HCT116 (cell line): ENCODE data around the gene DOK5. TPM values are rescaled to one million over a fixed set of nuclear protein-coding genes. Genes with fewer than 3 reads are reported as not detected.

Experiments
- ATAC-seq: fragments of 200-7000 bp; cut with Tn5 transposase; 2 replicates; pipeline ENCODE4 v1.9.1; 2020; ENCODE audit warnings: mild to moderate bottlenecking, moderate library complexity
- BruUV-seq: library from RNA; stranded (reverse); fragments of 400-500 nt; replicated peaks from 2 replicates; lab custom pipeline; 2021; lab: Mats Ljungman, UMichigan
- CTCF ChIA-PET: fragments of 300-600 bp; sonication (Branson Sonifier 250); formaldehyde crosslinking; loops from one replicate; lab custom pipeline; 2021; ENCODE audit warnings: antibody characterized with exemption; lab: Charles Lee
- POLR2A ChIA-PET: fragments of 300-600, 350-600 bp; sonication (Branson Sonifier 250); formaldehyde crosslinking; loops from one replicate; lab custom pipeline; 2021; ENCODE audit warnings: antibody characterized with exemption; lab: Charles Lee
- RAD21 ChIA-PET, 2 experiments: fragments of 300-600 bp; sonication (Branson Sonifier 250); formaldehyde crosslinking; loops; one replicate each; lab custom pipeline; 2023; ENCODE audit warnings: low total read pairs in 2 of 2; ENCODE audit not compliant: uncharacterized antibody in 2 of 2, unreplicated experiment in 2 of 2, low non-redundant PET in 1 of 2; lab: Charles Lee
- DNase-seq: peaks from one replicate; pipeline ENCODE4 v3.0.0-alpha.2; 2010; ENCODE audit warnings: low read depth, low spot score
- H2AFZ ChIP-seq: fragments of 200-600 bp; shearing (Covaris generic), sonication (generic); 2 replicates; pipeline ENCODE4 v1.6.1; 2017; ENCODE audit warnings: low read depth, mixed run types, mixed read lengths, antibody characterized with exemption, low read length; ENCODE audit not compliant: poor library complexity, severe bottlenecking
- H3K27ac ChIP-seq: 2 replicates; pipeline ENCODE4 v1.5.1; 2012; ENCODE audit warnings: low read depth, low read length
- H3K27me3 ChIP-seq: fragments of 200-600 bp; sonication (generic); 2 replicates; pipeline ENCODE4 v1.6.1; 2016; ENCODE audit warnings: mixed run types, low read length, mixed read lengths; ENCODE audit not compliant: insufficient read depth
- H3K36me3 ChIP-seq, 2 experiments: fragments of 200-500 bp in 1 of 2; fragments of 200-600 bp in 1 of 2; sonication (Bioruptor generic) in 1 of 2; sonication (generic) in 1 of 2; 2 replicates each; pipeline versions ENCODE4 v1.5.1 to v1.6.1; 2014 to 2016; ENCODE audit warnings: low read length in 2 of 2, inconsistent platforms in 1 of 2, mixed read lengths in 1 of 2, mixed run types in 1 of 2; ENCODE audit not compliant: insufficient read depth in 2 of 2, control insufficient read depth in 1 of 2
- H3K4me1 ChIP-seq, 2 experiments: fragments of 200-600 bp in 1 of 2; sonication (generic) in 1 of 2; 2 replicates each; pipeline versions ENCODE4 v1.5.1 to v1.6.1; 2012 to 2017; ENCODE audit warnings: low read length in 2 of 2, inconsistent platforms in 1 of 2, mild to moderate bottlenecking in 1 of 2, mixed read lengths in 1 of 2, mixed run types in 1 of 2, moderate library complexity in 1 of 2; ENCODE audit not compliant: insufficient read depth in 2 of 2, control insufficient read depth in 1 of 2
- H3K4me2 ChIP-seq: fragments of 200-600 bp; sonication (generic); 2 replicates; pipeline ENCODE4 v1.6.1; 2017; ENCODE audit warnings: mixed run types, low read length, mixed read lengths
- H3K4me3 ChIP-seq, 2 experiments: fragments of 200-600 bp in 1 of 2; sonication (generic) in 1 of 2; replicated peaks in 1 of 2; 2 replicates each; pipeline ENCODE4 v1.5.1; 2011 to 2016; ENCODE audit warnings: low read length in 2 of 2, control low read depth in 1 of 2, low read depth in 1 of 2, mild to moderate bottlenecking in 1 of 2, mixed read lengths in 1 of 2, mixed run types in 1 of 2
- H3K79me2 ChIP-seq: fragments of 200-600 bp; sonication (generic); 2 replicates; pipeline ENCODE4 v1.6.1; 2017; ENCODE audit warnings: mild to moderate bottlenecking, mixed run types, low read length, moderate library complexity, mixed read lengths; ENCODE audit not compliant: insufficient read depth
- H3K9ac ChIP-seq: fragments of 200-600 bp; sonication (generic); 2 replicates; pipeline ENCODE4 v1.6.1; 2016; ENCODE audit warnings: low read length, mixed read lengths
- H3K9me2 ChIP-seq: fragments of 200-600 bp; sonication (generic), shearing (Covaris generic); 2 replicates; pipeline ENCODE4 v1.6.1; 2017; ENCODE audit warnings: mixed run types, mild to moderate bottlenecking, moderate library complexity; ENCODE audit not compliant: insufficient read depth
- H3K9me3 ChIP-seq, 2 experiments: fragments of 200-500 bp in 1 of 2; fragments of 200-600 bp in 1 of 2; sonication (Bioruptor generic) in 1 of 2; sonication (generic) in 1 of 2; 2 replicates each; pipeline ENCODE4 v1.6.1; 2014 to 2017; ENCODE audit warnings: low read length in 2 of 2, mixed read lengths in 2 of 2, inconsistent platforms in 1 of 2, low read depth in 1 of 2, mild to moderate bottlenecking in 1 of 2, mixed run types in 1 of 2, moderate library complexity in 1 of 2; ENCODE audit not compliant: control insufficient read depth in 1 of 2, insufficient read depth in 1 of 2
- H4K20me1 ChIP-seq: fragments of 200-600 bp; sonication (generic), shearing (Covaris generic); 2 replicates; pipeline ENCODE4 v1.6.1; 2017; ENCODE audit warnings: mixed run types, mild to moderate bottlenecking, moderate library complexity; ENCODE audit not compliant: insufficient read depth
- CBX3 ChIP-seq: IDR thresholded peaks from 2 replicates; pipeline ENCODE4 v1.6.1; 2012; ENCODE audit warnings: low read depth
- CEBPB ChIP-seq: IDR thresholded peaks from 2 replicates; pipeline ENCODE4 v1.6.1; 2012; ENCODE audit warnings: low read depth
- CTCF ChIP-seq, 3 experiments: fragments of 200-600 bp in 1 of 3; sonication (generic) in 1 of 3; IDR thresholded peaks in 2 of 3; conservative IDR thresholded peaks in 1 of 3; 2 replicates each; pipeline ENCODE4 v1.5.1; 2012 to 2017; ENCODE audit warnings: low read depth in 2 of 3, low read length in 2 of 3, antibody characterized with exemption in 1 of 3, borderline replicate concordance in 1 of 3, control low read depth in 1 of 3, mild to moderate bottlenecking in 1 of 3, mixed read lengths in 1 of 3, mixed run types in 1 of 3, moderate library complexity in 1 of 3; ENCODE audit not compliant: insufficient read depth in 1 of 3
- EGR1 ChIP-seq: IDR thresholded peaks from 2 replicates; pipeline ENCODE4 v1.6.1; 2012; ENCODE audit warnings: low read depth
- ELF1 ChIP-seq: IDR thresholded peaks from 2 replicates; pipeline ENCODE4 v1.6.1; 2012; ENCODE audit warnings: low read depth, borderline replicate concordance
- EZH2phosphoT487 ChIP-seq: fragments of 200-600 bp; IDR thresholded peaks from 2 replicates; pipeline ENCODE4 v1.6.1; 2018; ENCODE audit warnings: antibody characterized with exemption, borderline replicate concordance
- MAX ChIP-seq: IDR thresholded peaks from 2 replicates; pipeline ENCODE4 v1.6.1; 2012
- POLR2A ChIP-seq: IDR thresholded peaks from 2 replicates; pipeline ENCODE4 v1.7.0; 2011; ENCODE audit warnings: borderline replicate concordance; ENCODE audit not compliant: insufficient read depth, insufficient read length; ENCODE audit errors: extremely low read depth
- POLR2AphosphoS5 ChIP-seq: IDR thresholded peaks from 2 replicates; pipeline ENCODE4 v1.6.1; 2011; ENCODE audit warnings: mild to moderate bottlenecking, low read depth, low read length, moderate library complexity
- SIN3A ChIP-seq: IDR thresholded peaks from 2 replicates; pipeline ENCODE4 v1.6.1; 2012; ENCODE audit warnings: low read depth
- SP1 ChIP-seq: IDR thresholded peaks from 2 replicates; pipeline ENCODE4 v1.6.1; 2012; ENCODE audit warnings: low read depth
- TCF7L2 ChIP-seq: IDR thresholded peaks from 2 replicates; pipeline ENCODE4 v1.7.0; 2011; ENCODE audit warnings: borderline replicate concordance, inconsistent platforms; ENCODE audit not compliant: insufficient read depth, insufficient read length; ENCODE audit errors: extremely low read depth
- ZBTB33 ChIP-seq: IDR thresholded peaks from 2 replicates; pipeline ENCODE4 v1.6.1; 2011; ENCODE audit warnings: mild to moderate bottlenecking, low read length, moderate library complexity; ENCODE audit not compliant: insufficient replicate concordance; ENCODE audit errors: extremely low read depth
- ZFX ChIP-seq: fragments of 450-650 bp; IDR thresholded peaks from 2 replicates; pipeline ENCODE4 v1.6.1; 2017
- ZNF274 ChIP-seq: fragments of 200-500 bp; sonication (Bioruptor generic); IDR thresholded peaks from 2 replicates; pipeline ENCODE4 v1.6.1; 2014; ENCODE audit warnings: mild to moderate bottlenecking, low read depth, low read length, inconsistent platforms
- intact Hi-C: fragments of 100-400 bp; cut with micrococcal nuclease; formaldehyde crosslinking; loops from 2 replicates; pipeline ENCODE4 v1.10.0; 2022
- total RNA-seq: library from RNA; stranded (reverse); gene quantifications from one replicate; pipeline ENCODE4 v1.2.1, GENCODE V29; 2021; ENCODE audit not compliant: unreplicated experiment

The DOK5 gene
- total RNA-seq, 1 experiment from 2014 or later, result not detected

- H3K9me3 ChIP-seq, result no peaks in the 10 kb centered on the region
- ChIA-PET CTCF (no interaction called here), POLR2A (no interaction called here), RAD21 (no interaction called here)
- no peaks in the 10 kb centered on the region for H3K27me3 ChIP-seq
- H3K4me3 ChIP-seq, result no peak overlapping the region
- H3K9ac ChIP-seq, result no peak overlapping the region
- BruUV-seq, result no TSS peak
- H3K36me3 ChIP-seq, result no peaks in the 10 kb centered on the region
- no peaks in the 10 kb centered on the region for H3K9me2 ChIP-seq
- intact Hi-C loops, result no loop called here
- no peak for DNase-seq
- no peak overlapping the region for H3K27ac ChIP-seq
- no peak overlapping the region for H2AFZ ChIP-seq
- H3K4me1 ChIP-seq, result no peaks in the 10 kb centered on the region
- H4K20me1 ChIP-seq, result no peaks in the 10 kb centered on the region
- TF ChIP-seq POLR2AphosphoS5 (no peak), CEBPB (no peak), MAX (no peak), SP1 (no peak)
- no peak overlapping the region for H3K4me2 ChIP-seq
- no peak for ATAC-seq
- no peaks in the 10 kb centered on the region for H3K79me2 ChIP-seq
These were observed 132.8 kb downstream of the DOK5 start for GRCh38 chr20:54608039-54608745.

GRCh38 chr20:54608943-54609342 is 133.6 kb downstream of the DOK5 start:
- H3K79me2 ChIP-seq, result no peaks in the 10 kb centered on the region
- TF ChIP-seq POLR2A (no peak), CEBPB (no peak), ZBTB33 (no peak), ZNF274 (no peak), EZH2phosphoT487 (no peak), EGR1 (no peak), TCF7L2 (no peak), CTCF (IDR thresholded peaks at IDR 0.05 in 2 of 3, conservative IDR thresholded peaks at IDR 0.05 in 1 of 3; ENCODE audit: borderline replicate concordance in 1 of 3, insufficient read depth in 1 of 3, low read depth in 2 of 3, low read length in 2 of 3) (no peak), CBX3 (no peak), MAX (no peak), ELF1 (no peak), ZFX (no peak), POLR2AphosphoS5 (no peak), SIN3A (no peak)

More at GRCh38 chr20:54608943-54609342, 133.6 kb downstream of the DOK5 start:
- H4K20me1 ChIP-seq, result no peaks in the 10 kb centered on the region
- DNase-seq (no peak), ATAC-seq (no peak)
- ChIA-PET RAD21 (no interaction called here), POLR2A (no interaction called here), CTCF (no interaction called here)
- H3K27ac ChIP-seq, result no peak overlapping the region
- H3K9me3 ChIP-seq, result no peaks in the 10 kb centered on the region
- BruUV-seq, result no TSS peak
- H3K4me2 ChIP-seq, result no peak overlapping the region
- H3K4me1 ChIP-seq, result no peaks in the 10 kb centered on the region
- no peak overlapping the region for H3K9ac ChIP-seq
- no peak overlapping the region for H2AFZ ChIP-seq
- H3K27me3 ChIP-seq, result no peaks in the 10 kb centered on the region
- H3K4me3 ChIP-seq, result no peak overlapping the region
- intact Hi-C loops, result no loop called here
- no peaks in the 10 kb centered on the region for H3K36me3 ChIP-seq
- H3K9me2 ChIP-seq, result no peaks in the 10 kb centered on the region
